Measurements from ENCODE around the gene SLX4IP.

Gene SLX4IP

GRCh38 chr20:10523443-10523842, 88.3 kb downstream of the SLX4IP start:
- DNase-seq, result no peak

DNA sequence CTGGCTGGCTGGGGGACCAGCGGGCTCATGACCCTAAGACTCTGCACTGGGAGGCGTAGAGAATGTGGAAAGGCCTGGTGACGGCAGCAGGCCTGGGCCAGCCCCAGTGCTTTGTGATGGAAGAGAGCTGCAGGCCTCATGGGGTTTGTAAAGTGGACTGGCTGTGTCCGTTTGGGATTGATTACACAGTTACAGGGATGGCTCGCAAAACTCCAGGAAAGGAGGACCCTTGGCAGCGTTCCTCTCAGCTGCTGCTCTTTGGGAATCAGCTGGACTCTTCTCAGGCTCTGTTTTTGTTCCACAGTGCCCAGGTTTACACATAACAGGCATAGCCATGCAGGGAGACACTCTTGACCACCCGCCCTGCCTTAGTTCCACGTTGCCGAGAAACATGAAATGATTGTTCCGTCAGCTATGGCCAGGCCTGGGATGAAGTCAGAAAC, 89.0 kb downstream of the SLX4IP start:
- no peak for DNase-seq

DNA sequence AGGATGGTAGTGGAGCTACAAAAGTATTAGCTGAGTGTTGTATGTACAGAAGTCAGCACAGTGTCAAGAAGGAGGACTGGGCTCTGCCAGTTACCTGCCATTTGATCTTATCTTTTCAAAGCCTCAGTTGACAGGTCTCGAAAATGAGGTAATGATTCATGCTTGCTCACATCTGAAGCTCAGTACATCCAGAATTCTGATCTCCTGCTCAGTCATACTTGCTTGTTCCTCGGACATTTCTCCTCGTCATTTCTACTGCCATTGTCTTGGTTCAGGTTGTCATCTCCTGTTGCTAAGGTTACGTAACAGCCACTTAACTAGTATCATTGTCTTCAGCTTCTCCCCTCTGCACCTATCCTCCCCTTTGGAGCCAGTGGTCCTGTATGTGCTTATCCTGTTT, 89.5 kb downstream of the SLX4IP start:
- DNase-seq, result no peak

GRCh38 chr20:10527781-10528180, 92.7 kb downstream of the SLX4IP start:
- DNase-seq, result no peak

DNA sequence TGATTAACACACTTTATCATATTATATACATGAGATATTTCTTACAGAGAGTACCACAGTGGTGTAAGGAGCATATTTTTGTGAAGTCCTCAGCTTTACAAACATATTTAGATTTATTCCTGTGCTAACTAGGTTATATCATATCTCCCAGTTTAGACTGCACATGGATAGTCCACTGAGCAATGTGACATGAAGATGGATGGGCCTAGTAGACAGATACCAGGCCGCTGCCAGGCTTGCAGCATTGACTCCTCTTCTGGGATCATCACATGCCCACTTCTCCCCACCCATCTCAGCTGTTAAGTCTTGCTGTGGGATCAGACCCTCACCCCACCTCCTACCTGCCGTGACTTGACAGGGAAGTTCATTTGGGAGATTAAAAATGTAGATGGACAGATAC, 95.8 kb downstream of the SLX4IP start:
- DNase-seq, result no peak

DNA sequence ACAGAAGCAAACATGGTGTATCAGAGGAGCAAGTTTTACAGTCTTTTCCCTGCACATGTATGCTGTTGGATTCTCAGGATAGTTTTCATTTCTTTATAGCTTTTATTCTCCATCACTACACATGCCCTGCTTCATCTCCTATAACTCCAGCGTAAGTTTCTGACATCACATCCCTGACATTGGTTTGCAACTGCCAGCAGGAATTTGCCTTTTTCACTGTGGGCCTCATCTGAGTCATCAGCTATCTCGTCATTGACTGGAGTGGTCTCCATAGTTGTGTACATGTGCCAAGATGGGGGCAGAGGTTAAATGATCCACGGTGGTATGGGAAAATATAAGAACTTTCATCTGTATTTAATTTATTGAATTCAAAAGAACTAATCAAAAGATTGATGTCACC, 96.7 kb downstream of the SLX4IP start:
- peak; percentile 59 for DNase-seq

DNA sequence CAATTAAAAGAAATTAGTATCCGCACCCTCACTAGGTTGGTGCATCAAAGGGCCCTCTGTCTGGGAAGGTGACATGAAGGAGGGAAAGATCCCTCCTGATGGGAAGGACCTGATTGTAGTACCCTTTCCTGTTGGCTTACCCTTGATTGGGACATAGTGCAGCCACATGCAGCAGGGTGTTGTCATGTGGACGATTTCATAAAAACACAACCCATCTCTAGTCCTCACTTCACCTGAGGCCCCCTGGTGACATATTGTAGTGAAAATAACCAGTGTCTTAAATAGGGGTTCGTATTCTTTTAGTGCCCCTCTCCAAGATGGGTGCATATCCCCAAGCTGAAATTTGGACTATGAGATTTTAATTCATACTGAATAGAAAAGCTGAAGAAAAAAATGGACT, 97.3 kb downstream of the SLX4IP start:
- no peak for DNase-seq

DNA sequence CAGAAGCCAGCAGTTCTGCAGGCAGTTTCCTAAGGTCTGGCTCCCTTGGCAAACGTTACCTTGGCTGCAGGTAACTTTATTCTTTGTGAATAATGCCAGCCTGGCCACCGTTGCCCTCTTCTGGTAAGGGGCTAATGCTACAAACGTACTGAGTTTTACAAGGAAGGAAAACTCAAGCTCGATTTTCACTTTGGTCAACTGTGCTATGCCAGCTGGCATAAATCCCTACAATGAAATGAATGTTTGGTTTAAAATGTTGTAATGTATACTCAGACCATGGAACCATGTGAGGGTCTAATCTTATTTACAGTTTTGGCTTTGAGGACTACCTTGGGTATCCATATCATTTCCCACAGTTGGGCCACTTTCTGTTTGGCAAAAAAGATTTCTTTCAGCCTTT, 101.4 kb downstream of the SLX4IP start:
- no peak for DNase-seq

GRCh38 chr20:10537850-10538480, 102.9 kb downstream of the SLX4IP start:
- DNase-seq, result peak; percentile 73

- no peak for DNase-seq
Observed at GRCh38 chr20:10538768-10539167, 103.7 kb downstream of the SLX4IP start.

DNA sequence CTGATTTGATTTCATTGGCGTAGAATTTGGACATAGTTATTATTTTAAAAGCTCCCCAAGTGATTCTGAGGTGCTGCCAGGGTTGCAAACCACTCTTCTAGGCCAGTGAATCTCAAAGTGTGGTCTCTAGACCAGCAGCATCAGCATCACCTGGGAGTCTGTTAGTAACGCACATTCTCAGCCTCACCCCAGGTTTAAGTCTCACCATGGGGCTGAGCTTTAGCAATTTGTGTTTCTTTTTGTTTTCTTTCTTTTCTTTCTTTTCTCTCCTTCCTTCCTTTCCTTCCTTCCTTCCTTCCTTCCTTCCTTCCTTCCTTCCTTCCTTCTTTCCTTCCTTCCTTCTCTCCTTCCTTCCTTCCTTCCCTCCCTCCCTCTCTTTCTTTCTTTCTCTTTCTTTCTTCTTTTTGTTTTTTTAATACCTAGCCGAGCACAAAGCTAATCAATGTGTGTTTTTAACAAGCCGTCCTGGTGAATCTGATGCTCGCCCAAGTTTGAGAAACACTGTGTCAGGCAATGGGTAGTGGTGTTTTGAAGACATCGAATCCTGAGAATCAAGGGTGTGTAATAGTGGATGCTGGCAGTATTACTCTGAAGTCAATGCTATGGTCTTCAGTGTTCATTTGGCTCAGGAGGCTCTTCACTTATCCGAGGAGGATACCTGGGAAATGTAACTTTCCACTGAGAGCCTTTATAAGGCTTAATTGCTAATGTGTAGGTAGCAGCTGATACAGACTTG, 104.9 kb downstream of the SLX4IP start:
- DNase-seq, result no peak

- DNase-seq, result peak; percentile 91
Observed at GRCh38 chr20:10540636-10541493, 105.8 kb downstream of the SLX4IP start.

- no peak for DNase-seq
Observed at GRCh38 chr20:10541668-10542411, 106.7 kb downstream of the SLX4IP start.

GRCh38 chr20:10542442-10542841, 107.3 kb downstream of the SLX4IP start:
- no peak for DNase-seq

DNA sequence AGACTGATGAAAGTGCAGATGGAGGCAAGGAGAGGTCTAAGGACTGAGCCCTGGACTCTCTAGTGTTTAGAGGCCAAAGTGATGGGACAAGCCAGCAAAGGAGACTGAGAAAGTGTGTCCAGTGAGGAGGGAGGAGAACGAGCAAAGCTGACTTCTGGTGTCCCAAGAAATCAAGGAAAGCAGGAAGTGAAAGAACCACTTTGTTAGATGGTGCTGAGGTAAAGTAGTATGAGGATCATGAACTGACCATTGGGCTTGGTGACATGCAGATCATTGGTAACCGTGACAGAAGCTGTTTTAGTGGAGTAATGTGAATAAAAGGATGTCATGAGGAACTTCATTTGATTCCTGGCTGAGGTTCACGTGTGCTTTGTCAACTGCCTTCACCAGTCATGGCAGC, 108.4 kb downstream of the SLX4IP start:
- DNase-seq, result no peak

DNA sequence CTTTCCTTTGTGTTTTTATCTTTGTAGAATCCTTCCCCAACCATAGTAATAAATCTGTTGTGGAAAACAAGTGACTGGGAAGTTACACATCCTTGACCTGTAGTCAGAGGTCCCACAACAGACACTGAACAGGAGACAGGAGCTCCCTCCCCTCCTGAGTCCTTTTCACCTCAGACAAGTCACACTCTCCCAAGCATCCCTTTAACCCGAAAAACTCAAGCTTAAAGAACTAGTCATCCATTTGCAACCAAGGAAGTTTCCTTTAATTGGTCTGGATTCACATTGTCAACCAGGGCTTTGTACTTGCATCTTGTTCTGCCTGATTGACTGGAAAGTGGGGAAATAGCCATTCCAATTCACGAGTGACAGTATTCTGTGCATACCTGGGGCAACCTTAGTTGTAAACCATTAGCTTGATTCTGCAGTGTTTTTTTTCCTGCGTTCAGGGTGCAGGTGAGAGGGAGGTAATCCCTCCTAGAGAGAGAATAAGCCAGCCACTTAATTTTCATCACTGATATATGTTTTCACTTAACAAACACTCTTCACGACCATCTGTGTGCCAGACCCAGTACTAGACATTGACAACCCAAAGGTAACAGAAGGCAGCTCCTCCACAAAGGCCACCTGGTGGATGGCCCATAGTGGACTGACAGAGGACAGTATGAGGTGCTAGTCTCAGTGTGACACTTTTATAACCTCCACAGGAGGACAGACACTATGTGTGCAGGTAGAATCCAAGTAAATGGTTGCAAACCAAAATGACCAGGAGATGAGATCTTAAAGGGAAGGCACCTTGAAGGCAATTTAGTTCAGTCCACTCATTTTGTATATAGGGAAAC, 112.4 kb downstream of the SLX4IP start:
- DNase-seq, result no peak

DNA sequence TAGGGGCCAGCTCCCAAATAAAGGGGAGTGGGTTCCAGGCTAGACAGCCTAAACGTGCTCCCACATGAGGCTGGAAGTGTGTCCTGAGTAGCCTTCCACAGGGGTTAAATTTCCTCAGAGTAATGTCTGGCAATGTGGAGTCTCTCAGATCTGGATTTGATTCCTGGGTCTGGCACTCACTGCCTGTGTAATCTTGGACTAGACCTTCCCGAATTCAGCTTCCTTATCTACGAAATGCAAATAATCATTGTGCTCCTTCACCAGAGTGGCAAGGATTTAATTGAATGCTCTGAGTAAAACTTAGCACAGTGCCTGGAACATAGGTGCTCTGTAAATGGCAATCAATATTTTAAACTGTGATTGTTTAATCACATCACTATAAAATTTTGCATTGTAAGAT, 114.4 kb downstream of the SLX4IP start:
- DNase-seq, result no peak

- no peak for DNase-seq
Observed at GRCh38 chr20:10550204-10551118, 115.4 kb downstream of the SLX4IP start.

GRCh38 chr20:10551732-10552724, 116.9 kb downstream of the SLX4IP start:
- DNase-seq, result no peak

Data from EL (cell line).